ENCODE measurements around the gene INPP5J. TPM values are rescaled to one million over a fixed set of nuclear protein-coding genes. Genes with fewer than 3 reads are reported as not detected.
"Not testable (repeated sequence)": the region's sequence is repeated elsewhere in the genome, so short reads cannot be mapped to it uniquely, and the experiment has no call there.

INPP5J gene
- polyA plus RNA-seq, 3 donors = 3.5 to 3.9 (median 3.9) TPM

DNA sequence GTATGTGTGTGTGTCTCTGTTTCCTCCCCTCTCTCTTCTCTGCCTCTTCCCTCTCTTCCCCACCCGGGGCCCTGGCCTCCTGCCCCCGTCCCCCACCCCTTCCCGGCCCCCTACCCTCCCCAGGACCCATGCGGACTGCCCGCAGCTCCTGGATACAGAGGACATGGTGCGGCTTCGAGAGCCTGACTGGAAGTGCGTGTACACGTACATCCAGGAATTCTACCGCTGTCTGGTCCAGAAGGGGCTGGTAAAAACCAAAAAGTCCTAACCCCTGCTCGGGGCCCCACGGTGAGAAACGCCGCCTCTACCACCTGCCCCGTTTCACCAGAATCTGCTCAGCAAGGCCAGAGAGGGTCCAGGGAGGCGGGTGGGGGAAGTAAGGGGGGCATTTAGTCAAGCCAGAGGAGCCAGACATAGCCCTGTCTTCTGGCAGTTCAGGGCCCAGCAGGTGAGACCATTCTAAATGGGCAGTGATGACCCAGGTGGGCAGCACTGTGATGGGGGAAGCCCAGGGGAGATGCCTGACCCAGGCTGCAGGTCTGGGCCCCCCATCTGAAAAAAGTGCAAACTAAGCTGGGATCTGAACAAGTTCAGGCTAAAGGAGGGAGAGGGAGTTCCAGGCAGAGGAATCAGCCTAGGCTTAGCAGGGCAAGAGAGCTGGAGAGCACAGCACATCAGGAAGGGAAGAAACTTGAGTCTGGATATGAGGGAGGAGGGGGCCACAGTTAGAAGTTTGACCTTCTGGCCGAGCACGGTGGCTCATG, 21.8 kb upstream of the INPP5J start:
- DNase-seq (ENCODE audit: low read depth in 3 of 3, low spot score in 2 of 3) = no peak

DNA sequence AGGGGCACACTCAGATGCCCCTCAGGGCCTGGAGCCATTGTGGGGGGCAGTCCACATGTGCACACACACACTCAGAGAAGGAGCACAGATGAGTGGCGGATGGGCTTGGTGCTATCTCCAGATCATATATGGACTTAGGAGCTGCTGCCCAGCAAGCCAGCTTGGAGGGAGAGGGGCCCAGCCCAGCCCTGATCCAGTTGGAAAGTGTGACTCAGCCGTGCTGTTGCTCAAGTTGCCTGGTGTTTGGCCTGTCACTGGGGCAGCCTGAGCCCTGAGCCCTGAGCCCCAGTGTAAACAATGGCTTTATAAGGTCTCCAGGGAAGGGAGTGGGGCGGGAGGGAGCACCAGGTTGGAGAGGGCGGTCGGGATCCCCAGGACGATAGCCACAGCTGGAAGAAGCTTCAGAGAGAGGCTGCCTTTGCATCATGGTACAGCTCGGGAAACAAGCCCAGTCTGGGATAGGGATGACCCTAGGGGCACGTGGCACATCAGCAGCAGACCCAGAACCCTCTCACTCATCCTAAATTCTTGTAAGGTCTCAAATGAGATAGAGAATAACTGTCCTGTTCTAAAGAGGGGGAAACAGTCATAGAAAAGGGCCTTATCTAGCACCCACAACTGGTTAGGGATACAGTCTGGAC, 20.2 kb upstream of the INPP5J start:
- DNase-seq (ENCODE audit: low read depth in 3 of 3, low spot score in 2 of 3) = no peak

DNA sequence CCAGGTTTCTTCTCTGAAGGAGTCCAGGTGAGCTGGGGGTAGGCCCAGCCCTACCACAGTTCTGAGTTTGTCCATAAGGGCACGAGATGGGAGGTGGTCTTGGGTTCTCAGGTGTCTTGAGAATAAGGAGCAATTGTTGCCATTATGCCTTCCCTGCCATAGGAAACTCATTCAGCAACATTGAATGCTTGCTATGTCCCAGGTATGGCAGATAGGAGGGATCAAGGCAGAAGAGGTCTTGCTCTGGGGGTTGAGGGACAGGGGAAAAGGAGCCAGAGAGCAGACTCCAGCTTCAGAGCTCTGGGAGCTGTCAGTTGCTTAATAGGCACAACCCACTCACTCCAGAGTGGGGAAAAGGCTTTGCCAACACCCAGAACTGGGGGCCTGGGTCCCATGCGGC, 19.7 kb upstream of the INPP5J start:
- no peak for DNase-seq (ENCODE audit: low read depth in 3 of 3, low spot score in 2 of 3)

DNA sequence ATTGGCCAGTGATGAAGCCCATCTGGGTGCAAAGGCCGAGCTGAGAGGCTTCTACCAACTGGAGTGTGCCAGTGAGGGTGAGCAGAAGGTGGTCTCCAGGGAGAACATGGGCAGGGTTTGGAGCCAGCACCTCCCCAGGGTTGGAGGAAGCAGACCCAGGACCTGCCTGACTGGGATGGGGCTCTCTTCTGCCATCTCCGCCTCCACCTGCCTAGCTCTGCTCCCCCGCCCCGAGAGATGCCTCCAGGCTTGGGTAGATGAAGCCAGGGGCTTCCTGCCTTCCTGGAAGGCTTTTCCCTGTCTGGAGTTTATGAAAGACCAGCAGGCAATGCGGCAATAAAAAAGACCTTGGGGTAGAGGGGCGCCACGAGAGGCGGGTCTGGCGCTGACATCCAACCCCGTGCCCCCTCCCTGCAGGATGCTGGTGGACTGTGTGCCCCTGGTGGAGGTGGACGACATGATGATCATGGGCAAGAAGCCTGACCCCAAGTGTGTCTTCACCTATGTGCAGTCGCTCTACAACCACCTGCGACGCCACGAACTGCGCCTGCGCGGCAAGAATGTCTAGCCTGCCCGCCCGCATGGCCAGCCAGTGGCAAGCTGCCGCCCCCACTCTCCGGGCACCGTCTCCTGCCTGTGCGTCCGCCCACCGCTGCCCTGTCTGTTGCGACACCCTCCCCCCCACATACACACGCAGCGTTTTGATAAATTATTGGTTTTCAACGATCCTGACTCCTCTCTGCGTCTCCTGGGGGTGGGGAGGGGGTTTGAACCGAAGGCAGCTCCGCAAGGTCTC, 18.7 kb upstream of the INPP5J start:
- no peak for DNase-seq (ENCODE audit: low read depth in 3 of 3, low spot score in 2 of 3)

DNA sequence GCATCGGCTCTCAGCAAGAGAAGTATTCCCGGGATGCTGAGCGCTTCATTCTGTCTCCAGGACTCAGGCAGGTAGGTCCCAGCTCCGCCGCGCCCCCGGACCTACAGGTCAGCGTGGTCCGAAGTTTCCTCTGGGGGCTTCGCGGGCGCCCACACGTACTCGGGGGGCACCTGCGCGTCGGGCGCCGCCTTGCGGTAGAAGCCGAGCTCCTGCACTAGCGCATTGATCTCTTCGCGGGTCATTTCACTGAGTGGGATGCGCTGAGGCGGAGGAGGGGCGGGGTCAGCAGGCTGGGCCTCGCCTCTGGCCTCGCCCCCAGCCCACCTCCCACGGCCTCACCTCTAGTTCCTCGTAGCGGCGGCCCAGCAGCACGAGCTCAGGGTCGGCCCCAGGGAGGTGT, 17.9 kb upstream of the INPP5J start:
- no peak for DNase-seq (ENCODE audit: low read depth in 3 of 3, low spot score in 2 of 3)

DNA sequence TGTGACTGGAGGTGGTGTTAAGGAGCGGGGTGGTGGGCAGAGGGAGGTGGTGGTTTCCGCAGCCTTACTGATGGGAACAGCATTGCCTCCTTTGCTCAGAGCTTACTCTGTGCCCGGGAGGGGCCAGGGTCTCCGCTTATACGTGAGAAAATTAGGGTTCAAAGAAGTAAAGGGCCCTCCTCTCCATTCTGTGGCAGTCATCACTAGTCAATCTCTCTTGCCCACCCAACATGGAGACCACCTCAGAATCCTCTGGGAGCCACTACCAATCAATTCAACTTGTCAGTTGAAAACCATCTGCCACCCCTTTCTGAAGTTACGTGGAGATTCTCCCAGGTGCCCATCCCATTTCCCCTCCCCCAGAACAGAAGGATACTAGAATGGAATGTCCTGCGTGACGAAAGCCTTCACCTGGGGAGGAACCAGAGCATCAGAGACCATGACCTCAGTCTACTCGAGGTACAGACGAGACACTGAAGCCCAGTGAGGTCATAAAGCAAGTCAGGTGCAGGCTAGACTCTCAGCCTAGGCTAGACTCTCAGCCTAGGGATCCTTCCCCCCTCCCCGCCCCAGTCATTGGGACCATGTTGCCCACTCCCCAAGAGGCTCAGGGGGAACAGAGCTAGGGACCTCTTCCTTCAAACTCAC, 17.4 kb upstream of the INPP5J start:
- no peak for DNase-seq (ENCODE audit: low read depth in 3 of 3, low spot score in 2 of 3)

DNA sequence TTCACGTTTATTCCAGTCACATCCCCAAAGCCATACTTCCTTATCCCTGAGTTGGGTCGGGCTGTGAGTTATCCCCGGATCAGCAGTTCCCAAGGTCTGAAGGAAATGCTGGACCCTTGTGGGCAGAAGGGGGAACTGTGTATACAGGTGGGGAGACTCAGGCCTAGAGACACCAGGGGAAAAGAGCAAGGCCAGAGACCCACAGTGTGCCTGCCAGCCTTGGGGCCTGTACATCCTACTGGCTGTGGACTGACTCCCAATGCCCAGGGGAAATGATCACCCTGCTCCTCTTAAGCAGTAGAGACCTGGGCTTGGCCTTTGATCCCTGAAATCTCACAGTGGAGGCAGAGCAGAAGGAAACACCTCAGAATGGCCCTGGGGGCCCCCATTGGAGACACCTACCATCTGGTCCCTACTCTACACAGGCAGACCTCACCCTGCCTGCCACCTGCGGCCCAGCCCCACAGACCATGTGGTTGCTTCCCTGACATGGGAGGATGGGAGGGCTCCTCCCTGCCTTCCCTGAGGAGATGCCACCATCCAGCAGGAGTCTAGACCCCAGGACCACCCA, 16.7 kb upstream of the INPP5J start:
- no peak for DNase-seq (ENCODE audit: low read depth in 3 of 3, low spot score in 2 of 3)

DNA sequence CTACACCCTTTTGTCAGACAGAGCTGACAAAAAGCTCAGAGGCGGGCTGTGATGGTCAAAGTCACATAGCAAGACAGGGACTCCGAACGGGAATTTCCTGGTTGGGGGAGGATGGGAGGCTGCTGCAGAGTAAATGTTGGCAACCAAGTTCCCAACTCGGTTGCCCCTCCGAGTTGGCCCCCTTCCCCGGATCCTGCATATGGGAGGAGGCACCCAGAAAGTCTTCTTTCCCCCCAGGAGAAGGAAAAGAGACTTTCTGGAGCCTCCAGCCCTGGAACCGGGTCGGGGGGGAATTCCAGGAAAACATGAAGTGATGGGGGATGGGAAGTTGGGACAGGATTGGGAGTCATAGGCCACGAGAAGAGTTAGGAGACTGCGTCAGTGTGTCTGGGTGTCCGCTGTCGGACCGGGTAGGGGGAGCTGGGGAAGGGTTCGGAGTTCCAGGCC, 16.0 kb upstream of the INPP5J start:
- no peak for DNase-seq (ENCODE audit: low read depth in 3 of 3, low spot score in 2 of 3)

DNA sequence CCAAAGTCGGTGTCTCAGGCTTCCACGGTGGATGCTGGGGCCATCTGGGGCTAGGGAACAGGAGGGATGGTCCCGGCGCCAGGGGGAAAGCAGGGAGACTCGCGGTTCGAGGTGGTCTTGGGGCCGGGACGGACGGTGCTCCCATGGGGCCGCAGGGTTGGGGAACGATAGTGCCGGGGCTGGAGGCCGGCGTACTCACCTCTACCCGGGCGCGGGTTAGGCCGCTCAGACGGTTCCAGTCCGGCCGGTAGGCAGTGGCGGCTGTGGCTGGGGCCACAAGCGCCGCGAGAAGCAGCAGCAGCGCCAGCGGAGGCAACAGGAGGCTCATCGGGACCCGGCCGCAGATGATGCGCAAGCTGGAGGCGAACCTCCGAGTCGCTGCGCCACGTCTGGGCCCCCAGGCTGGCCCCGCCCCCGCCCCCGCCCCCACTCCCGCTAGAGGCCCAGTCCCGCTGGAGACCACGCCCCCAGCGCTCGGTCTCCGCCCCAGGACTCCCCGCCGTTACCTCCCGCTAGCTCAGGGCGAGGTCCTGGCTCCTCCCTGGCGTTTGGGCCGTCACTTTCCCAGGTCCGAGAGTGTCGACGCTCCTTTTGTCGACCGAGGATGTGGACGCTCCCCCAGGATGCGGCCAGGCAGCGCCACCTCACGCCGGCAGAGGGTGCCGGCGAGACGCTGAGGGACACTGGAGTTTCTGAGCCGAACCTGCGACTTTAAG, 15.4 kb upstream of the INPP5J start, which contains the start of gene SELENOM:
Gene SELENOM (minus strand): TSS at position 391 of the 716 bp plus-strand sequence. CDS start 63 bp downstream, at position 328.
- DNase-seq (ENCODE audit: low read depth in 3 of 3, low spot score in 2 of 3) = peak; percentile 81 to 87 (median 85)

DNA sequence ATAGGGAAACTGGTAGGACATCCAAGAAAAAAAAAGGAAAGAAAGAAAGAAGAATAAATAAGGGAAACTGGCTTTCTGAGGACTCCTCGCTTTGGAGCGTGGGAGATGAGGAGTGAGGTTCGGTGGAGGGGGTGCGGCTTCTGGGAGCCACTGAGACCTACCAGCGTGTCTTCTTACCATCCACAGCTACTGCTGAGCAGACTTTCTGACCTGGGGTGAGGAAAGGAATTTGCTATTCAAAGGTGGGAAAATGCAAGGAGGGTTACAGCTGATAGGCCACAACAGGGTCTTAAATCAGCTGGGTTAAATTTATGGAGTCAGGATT, 14.9 kb upstream of the INPP5J start:
- DNase-seq (ENCODE audit: low read depth in 3 of 3, low spot score in 2 of 3) = no peak

DNA sequence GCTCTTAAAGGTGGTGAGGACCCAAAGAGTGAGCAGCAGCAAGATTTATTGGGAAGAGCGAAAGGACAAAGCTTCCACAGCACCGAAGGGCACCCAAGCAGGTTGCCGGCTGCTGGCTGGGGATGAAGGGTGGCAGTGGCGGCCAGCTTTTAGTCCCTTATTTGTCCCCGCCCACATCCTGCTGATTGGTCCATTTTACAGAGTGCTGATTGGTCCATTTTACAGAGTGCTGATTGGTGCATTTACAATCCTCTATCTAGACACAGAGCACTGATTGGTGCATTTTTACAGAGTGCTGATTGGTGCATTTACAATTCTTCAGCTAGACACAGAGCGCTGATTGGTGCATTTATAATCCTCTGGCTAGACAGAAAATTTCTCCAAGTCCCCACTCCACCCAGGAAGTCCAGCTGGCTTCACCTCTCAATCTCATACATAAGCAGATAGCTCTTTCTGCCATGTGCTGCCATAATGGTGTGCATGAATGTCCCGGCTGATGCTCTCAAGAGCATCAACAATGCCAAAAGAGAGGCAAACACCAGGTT, 10.1 kb upstream of the INPP5J start:
- not testable (repeated sequence) for DNase-seq (ENCODE audit: low read depth in 3 of 3, low spot score in 2 of 3)

DNA sequence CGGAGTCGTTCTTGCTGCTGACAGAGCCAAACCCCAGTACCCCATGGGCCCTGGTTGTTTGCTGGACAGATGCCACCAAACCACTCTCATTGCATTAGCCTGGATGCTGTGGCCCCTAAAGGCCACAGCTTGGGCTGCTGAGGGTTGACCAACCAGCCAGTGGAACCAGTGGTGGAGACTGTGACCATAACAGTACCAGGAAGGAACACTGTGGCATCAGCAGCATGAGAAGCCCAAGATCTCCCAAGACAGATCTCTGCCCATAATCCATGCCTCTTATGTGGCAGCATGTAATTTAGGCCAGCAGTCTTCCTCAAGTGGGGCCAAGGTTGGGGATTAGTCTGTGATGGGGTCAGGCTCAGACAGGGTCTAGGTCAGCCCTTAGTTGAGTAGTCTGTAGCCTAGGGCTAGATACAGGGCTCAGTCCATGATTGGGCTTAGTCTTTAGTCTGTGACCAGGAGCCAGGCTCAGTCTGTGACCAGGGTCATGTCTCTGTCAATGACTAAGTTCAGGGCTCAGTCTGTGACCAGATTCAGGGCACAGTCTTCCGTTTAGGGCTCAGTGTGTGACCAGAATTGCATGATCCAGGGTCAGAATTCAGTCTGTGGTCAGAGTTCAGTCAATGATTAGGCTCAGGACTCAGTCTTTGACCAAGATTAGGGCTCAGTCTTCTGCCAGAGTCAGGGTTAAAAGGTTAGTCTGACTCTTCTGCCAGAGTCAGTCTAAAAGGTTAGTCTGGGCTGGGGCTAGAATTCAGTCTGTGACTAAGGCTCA, 4.5 kb upstream of the INPP5J start:
- no peak for DNase-seq (ENCODE audit: low read depth in 3 of 3, low spot score in 2 of 3)

DNA sequence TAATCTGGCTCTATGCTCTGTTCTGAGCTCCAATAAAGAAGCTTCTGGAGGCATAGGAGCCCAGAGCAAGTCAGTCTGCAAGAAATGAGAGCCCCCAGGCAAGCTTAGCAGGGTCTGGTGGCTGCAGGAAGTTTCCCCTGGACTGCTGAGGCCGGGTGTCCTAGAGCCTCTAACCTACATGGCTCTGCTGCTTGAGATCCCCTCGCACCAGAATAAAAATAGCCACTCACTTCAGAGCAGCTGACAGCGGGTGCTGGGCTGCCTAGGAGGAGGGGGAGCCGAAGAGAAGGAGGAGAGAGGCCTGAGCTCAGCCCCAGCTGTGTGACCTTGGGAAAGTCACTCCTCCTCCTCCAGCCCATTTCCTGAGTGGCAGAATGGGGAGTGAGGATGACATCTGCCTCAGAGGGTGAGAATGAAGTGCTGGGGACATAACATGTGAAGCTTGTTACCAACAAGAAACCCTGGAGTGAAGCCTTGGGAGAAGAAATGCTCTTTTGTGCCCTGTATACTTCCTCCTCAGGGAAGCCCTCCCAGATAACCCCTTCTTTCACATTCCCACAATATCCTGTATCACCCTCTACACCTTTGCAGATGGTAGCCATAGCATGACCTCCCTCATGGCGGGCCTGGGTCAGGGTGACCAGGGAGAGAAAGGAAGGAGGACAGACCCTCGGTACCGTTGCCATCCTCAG, 3.6 kb upstream of the INPP5J start:
- no peak for DNase-seq (ENCODE audit: low read depth in 3 of 3, low spot score in 2 of 3)

DNA sequence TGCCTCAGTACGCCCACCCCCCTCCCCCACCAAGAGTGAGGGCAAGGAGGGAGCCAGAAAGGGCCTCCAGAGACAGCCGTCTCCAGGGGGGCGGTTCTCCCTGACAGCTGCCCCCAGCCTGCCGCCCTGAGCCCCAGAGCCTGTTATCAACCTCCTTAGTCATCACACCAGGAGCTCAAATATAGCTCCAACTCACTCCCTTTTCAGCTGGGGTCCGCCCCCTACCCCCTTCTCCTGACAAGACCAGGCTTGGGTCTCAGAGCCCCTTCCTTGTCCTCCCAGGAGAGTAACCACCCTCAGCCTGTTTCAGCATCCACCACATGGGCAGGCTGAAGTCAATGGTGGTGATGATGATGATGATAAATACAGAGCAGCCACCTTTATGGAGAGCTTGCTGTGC, 2.5 kb upstream of the INPP5J start:
- DNase-seq (ENCODE audit: low read depth in 3 of 3, low spot score in 2 of 3) = no peak

DNA sequence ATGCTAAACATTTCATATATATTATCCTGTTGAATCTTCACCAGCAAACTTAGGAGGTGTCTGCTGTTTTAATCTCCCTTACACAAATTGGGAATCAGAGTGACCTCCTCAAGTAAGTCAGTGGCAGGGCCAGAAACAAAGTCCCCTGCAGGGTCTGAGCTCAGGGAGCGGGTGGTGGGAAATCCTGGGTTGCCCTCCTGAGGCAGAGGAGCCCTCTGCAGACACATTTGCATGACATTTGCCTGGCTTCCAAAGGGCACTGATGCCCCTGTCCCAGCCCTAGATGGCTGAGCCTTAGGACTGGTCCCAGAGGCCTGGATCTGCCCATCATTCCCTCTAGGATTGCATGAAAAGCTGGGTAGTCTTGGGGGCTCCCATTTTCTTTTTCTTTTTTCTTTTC, 2.1 kb upstream of the INPP5J start:
- no peak for DNase-seq (ENCODE audit: low read depth in 3 of 3, low spot score in 2 of 3)

DNA sequence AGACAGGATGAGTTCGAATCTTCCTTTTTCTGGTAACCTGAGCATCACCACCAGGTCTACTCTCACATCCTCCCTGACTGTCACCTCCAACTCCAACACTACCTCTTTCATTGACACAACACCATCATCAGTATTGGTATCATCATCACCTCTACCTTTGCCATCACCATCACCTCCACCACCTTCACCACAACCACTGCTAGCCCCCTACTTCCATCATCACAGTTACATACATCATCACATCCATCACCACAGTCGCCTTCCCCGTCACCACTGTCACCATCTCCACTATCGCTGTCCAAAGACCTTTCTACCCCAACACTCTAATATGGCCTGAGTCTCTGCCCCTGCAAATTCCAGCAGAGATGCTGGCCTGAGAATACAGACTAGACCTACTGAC, 1.4 kb upstream of the INPP5J start:
- DNase-seq (ENCODE audit: low read depth in 3 of 3, low spot score in 2 of 3) = no peak

DNA sequence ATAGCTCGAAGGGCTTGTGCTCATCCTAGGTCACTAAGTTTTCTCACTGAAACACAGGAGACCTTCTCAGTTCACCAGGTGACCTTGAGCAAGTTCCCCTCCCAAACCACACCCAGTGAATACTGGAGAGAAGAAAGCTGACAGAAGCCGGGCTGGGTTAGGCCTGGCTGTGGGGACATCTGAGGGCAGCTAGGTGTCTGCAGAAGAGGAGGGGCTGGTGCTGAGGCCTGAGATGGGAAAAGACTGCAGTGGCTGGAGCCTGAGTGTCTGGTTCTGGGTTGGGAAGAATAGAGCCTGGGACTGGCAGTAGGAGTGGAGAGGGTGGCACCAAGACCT, 602 bp upstream of the INPP5J start:
- no peak for DNase-seq (ENCODE audit: low read depth in 3 of 3, low spot score in 2 of 3)

DNA sequence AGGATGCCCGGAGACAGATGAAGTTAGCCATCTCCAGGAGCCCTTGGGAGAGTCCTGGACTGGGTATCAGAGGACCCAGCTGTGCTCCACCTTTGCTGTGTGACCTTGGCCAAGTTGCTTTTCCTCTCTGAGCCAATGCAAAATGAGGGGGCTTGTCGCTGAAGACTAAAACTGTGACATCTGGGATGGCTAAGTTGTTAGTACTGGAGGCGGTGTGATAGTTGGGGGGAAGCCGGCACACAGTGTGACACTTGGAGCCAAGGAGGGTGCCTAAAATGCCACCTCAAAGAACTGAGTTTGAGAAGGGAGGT, 481 bp downstream of the INPP5J start:
- DNase-seq (ENCODE audit: low read depth in 3 of 3, low spot score in 2 of 3) = no peak

DNA sequence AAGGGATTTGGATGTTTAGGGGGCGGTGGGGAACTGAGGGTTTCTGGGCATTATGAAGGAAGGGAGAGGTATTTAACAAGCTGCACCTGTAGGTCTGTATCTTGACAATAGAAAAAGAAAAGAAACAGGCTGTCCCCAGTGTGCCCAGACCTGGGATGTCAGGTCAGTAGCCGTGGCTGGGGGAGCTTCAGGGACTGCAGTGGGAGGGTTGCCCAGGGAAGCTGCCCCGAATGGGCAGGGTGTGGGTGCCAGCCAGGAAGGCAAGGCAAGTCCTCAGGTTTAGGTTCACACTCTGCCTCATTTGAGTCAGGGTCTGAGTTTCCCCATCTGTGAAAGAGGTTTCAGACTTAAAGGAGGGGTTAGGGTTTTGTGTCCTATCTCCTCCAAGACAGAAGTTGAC, 1.5 kb downstream of the INPP5J start:
- DNase-seq (ENCODE audit: low read depth in 3 of 3, low spot score in 2 of 3) = no peak
